SU-DHL-6 (cell line): ENCODE measurements around the gene MAP4K3.

Experiments used
- H2AFZ ChIP-seq: fragments of 200-600 bp; sonication (generic); 2 replicates; pipeline ENCODE4 v1.6.1; 2014; ENCODE audit warnings: low read depth, mild to moderate bottlenecking, moderate library complexity, mixed read lengths, antibody characterized with exemption, low read length; ENCODE audit not compliant: severe bottlenecking
- H3F3A ChIP-seq: fragments of 200-600 bp; shearing (Covaris generic); 2 replicates; pipeline ENCODE4 v1.6.0; 2016; ENCODE audit warnings: antibody characterized with exemption, mild to moderate bottlenecking; ENCODE audit not compliant: insufficient read depth
- H3K27ac ChIP-seq: fragments of 200-600 bp; sonication (generic); 2 replicates; pipeline ENCODE4 v1.5.1; 2016; ENCODE audit warnings: low read depth, mild to moderate bottlenecking, low read length, moderate library complexity, mixed read lengths
- H3K27me3 ChIP-seq: fragments of 200-600 bp; sonication (generic), shearing (Covaris generic); 2 replicates; pipeline ENCODE4 v1.6.0; 2014; ENCODE audit warnings: mild to moderate bottlenecking, low read length
- H3K36me3 ChIP-seq: fragments of 200-600 bp; sonication (generic); 2 replicates; pipeline ENCODE4 v1.6.1; 2014; ENCODE audit warnings: mild to moderate bottlenecking, low read length, mixed read lengths
- H3K4me2 ChIP-seq: fragments of 300-600, 200-600 bp; shearing (Covaris generic), sonication (generic); 2 replicates; pipeline ENCODE4 v1.6.0; 2014; ENCODE audit warnings: low read length, low read depth, mild to moderate bottlenecking; ENCODE audit not compliant: poor library complexity, severe bottlenecking
- H3K4me3 ChIP-seq: fragments of 200-600 bp; sonication (generic); 2 replicates; pipeline ENCODE4 v1.5.1; 2014; ENCODE audit warnings: antibody characterized with exemption, low read length, mild to moderate bottlenecking, mixed read lengths; ENCODE audit not compliant: insufficient read depth, poor library complexity, severe bottlenecking
- H3K79me2 ChIP-seq: fragments of 200-600 bp; sonication (generic); 2 replicates; pipeline ENCODE4 v1.6.1; 2014; ENCODE audit warnings: mild to moderate bottlenecking, low read length, moderate library complexity; ENCODE audit not compliant: insufficient read depth
- H3K9ac ChIP-seq: fragments of 200-600 bp; sonication (generic); 2 replicates; pipeline ENCODE4 v1.7.0; 2014; ENCODE audit warnings: mild to moderate bottlenecking, low read length
- H3K9me2 ChIP-seq: fragments of 200-600 bp; sonication (generic); replicated peaks from 2 replicates; pipeline ENCODE4 v1.6.1; 2014; ENCODE audit warnings: low read length; ENCODE audit not compliant: insufficient read depth
- H3K9me3 ChIP-seq: fragments of 200-600 bp; sonication (generic); 2 replicates; pipeline ENCODE4 v1.6.1; 2014; ENCODE audit warnings: low read length, mixed read lengths; ENCODE audit not compliant: insufficient read depth
- H4K20me1 ChIP-seq: fragments of 200-600 bp; sonication (generic); 2 replicates; pipeline ENCODE4 v1.6.1; 2014; ENCODE audit warnings: low read depth, mild to moderate bottlenecking, antibody characterized with exemption, low read length, moderate library complexity, mixed read lengths
- EZH2phosphoT487 ChIP-seq: fragments of 200-600 bp; sonication (generic), shearing (Covaris generic); conservative IDR thresholded peaks from 2 replicates; pipeline ENCODE4 v1.6.1; 2018; ENCODE audit warnings: mild to moderate bottlenecking, antibody characterized with exemption, low read length, moderate library complexity, mixed read lengths
- TF ChIP-seq, protein P1 (sequence below): fragments of 200-600 bp; sonication (generic); IDR thresholded peaks from one replicate; pipeline ENCODE4 v1.5.1; 2017; ENCODE audit warnings: antibody characterized with exemption, mild to moderate bottlenecking, low read length, moderate library complexity; ENCODE audit not compliant: insufficient read depth, poor library complexity, severe bottlenecking

Gene MAP4K3

DNA sequence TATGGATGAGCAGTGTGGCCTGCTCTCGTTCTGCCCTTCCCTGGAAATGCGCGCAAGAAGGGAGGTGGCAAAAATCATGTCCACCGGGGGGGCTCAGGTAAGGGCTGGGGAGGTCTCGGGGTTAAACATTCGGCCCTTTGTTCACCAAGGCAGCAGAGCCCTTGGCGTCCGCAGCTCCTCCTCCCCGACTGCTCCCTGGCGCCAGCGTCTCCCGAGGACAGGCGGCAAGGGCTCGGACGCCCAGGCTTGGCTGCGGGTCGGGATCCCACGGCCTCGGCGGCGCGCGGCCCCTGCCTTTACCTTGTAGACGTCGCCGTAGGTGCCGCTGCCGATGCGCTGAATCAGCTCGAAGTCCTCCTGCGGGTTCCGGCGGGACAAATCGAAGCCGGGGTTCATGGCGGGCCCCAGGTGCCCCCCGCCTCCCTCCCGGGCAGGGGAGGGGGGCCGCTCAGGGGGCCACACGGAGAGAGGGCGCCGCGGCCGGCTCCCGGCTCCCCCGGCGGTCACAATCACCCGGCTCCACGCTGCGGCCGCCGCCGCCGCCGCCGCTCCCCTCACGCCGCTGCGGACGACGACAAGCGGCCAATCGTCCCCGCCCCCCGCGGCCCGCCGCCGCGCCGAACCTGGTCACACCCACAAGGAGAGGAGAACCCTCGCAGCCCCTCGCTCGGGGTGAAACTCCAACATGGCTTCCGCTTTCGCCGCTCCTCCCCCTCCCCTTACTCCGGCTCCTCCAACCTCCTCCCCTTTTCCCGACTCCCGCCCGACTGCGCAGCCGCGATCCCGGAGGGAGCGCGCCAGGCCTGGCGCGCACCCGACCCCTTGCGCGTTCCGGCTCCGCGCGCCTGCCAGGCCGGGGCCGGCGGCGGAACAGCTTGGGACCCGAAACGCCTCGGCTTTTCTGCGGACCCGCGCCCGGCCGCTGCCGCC, at the start of gene MAP4K3:
Gene MAP4K3, minus strand, starts transcription at position 694 of the 930 bp plus-strand sequence. Its CDS starts 298 bp downstream, at position 396.
- H3K36me3 ChIP-seq = no peaks in the 10 kb centered on the region
- H3K9ac ChIP-seq = peak within 1 kb of the TSS; percentile 73

DNA sequence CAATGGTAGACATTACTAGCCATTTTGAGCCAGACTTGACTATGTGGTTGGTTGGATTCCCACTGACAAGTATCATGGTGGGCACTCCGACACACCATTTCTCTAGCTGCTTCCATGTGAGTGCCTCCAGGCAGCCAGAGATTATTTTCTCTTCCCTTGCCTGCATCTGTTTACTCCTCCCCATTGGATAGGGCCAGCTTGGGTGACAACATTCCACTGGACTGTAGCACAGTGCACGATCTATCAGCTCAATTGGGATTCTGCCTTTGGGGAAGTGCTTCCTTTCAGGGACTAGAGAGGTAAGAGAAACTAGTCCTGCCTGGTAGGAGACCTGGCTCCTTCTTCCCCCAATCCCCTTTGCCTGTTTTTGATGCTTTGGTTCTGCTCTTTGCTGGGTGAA, 49.0 kb upstream of the MAP4K3 start:
- Histone ChIP-seq H3K9me2 (no peaks in the 10 kb centered on the region), H4K20me1 (no peaks in the 10 kb centered on the region), H3K9me3 (no peaks in the 10 kb centered on the region), H3K4me3 (no peak overlapping the region), H3K27ac (no peak overlapping the region), H3K36me3 (no peaks in the 10 kb centered on the region), H3K9ac (no peak overlapping the region), H3F3A (no peaks in the 10 kb centered on the region), H3K4me2 (no peak overlapping the region), H3K79me2 (no peaks in the 10 kb centered on the region), H2AFZ (no peak overlapping the region), H3K27me3 (no peaks in the 10 kb centered on the region)
- no peak for TF ChIP-seq EZH2phosphoT487
- TF ChIP-seq, protein P1, sequence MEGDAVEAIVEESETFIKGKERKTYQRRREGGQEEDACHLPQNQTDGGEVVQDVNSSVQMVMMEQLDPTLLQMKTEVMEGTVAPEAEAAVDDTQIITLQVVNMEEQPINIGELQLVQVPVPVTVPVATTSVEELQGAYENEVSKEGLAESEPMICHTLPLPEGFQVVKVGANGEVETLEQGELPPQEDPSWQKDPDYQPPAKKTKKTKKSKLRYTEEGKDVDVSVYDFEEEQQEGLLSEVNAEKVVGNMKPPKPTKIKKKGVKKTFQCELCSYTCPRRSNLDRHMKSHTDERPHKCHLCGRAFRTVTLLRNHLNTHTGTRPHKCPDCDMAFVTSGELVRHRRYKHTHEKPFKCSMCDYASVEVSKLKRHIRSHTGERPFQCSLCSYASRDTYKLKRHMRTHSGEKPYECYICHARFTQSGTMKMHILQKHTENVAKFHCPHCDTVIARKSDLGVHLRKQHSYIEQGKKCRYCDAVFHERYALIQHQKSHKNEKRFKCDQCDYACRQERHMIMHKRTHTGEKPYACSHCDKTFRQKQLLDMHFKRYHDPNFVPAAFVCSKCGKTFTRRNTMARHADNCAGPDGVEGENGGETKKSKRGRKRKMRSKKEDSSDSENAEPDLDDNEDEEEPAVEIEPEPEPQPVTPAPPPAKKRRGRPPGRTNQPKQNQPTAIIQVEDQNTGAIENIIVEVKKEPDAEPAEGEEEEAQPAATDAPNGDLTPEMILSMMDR = no peak

More for the DNA sequence above, at the start of gene MAP4K3:
- H3K9me2 ChIP-seq = no peaks in the 10 kb centered on the region
- peaks cover 15% of the 10 kb centered on the region; the same call in 1 of the 2 replicates for H3F3A ChIP-seq
- H3K79me2 ChIP-seq = peaks cover 4% of the 10 kb centered on the region; the same call in 1 of the 2 replicates
- H2AFZ ChIP-seq = peak within 1 kb of the TSS; percentile 99
- peak within 1 kb of the TSS; percentile 77 for H3K4me2 ChIP-seq
- peak within 1 kb of the TSS; percentile 71 for H3K4me3 ChIP-seq
- TF ChIP-seq EZH2phosphoT487 = no peak
- TF ChIP-seq, protein P1 = no peak
- no peaks in the 10 kb centered on the region for H3K9me3 ChIP-seq
- no peaks in the 10 kb centered on the region for H4K20me1 ChIP-seq
- H3K27me3 ChIP-seq = no peaks in the 10 kb centered on the region
- H3K27ac ChIP-seq = no peak within 1 kb of the TSS

DNA sequence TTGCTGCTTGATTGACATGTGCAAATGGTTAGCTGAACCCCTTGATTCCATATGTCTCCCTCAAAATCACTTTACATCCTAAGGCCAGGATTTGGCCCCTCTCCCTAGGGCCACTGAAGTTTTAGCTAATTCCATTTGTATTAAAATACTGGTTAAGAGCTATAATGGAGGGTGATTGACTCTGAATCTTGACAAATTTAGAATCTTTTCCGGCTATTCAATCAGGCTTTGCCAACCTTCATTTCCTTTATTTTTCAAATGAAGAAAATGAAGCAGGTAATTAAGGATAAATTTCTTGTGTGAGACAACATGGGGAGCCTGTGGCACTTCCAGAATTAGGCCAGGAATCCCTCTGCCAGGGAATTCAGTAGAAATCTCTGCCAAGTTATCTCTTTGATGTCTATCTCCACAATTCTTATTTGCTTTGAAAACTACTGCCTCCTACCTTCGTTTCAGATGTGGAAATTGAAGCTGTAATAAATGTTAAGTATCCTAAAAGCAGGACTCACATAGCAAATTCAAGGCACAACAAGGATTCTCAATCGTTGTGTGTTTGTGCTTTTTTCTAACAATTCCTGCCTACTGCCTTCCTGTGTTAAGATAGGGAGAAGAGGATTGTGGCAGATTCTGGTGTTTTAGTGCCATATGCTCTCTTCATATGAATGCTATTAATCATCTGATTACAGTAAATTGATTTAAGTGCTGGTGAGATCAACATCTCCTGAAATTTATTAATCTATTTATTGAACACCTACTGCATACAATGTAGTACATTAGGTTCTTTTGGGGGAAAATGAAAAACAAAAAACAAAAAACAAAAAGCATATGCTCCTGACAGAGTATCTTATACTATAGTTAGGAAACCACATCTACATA, 47.8 kb upstream of the MAP4K3 start:
- H3K9me3 ChIP-seq = no peaks in the 10 kb centered on the region
- TF ChIP-seq EZH2phosphoT487 = no peak
- TF ChIP-seq, protein P1 = no peak
- no peak overlapping the region for H3K9ac ChIP-seq
- no peaks in the 10 kb centered on the region for H3K9me2 ChIP-seq
- H3K27ac ChIP-seq = no peak overlapping the region
- no peaks in the 10 kb centered on the region for H3K79me2 ChIP-seq
- H3K27me3 ChIP-seq = no peaks in the 10 kb centered on the region
- no peaks in the 10 kb centered on the region for H4K20me1 ChIP-seq
- no peak overlapping the region for H3K4me3 ChIP-seq
- no peak overlapping the region for H2AFZ ChIP-seq
- H3K36me3 ChIP-seq = no peaks in the 10 kb centered on the region
- no peaks in the 10 kb centered on the region for H3F3A ChIP-seq
- H3K4me2 ChIP-seq = no peak overlapping the region
